Calu3 (cell line): ENCODE data around the gene PKP1. TPM values are rescaled to one million over a fixed set of nuclear protein-coding genes. Genes with fewer than 3 reads are reported as not detected.

ENCODE experiments used
- BruUV-seq: library from RNA; stranded (reverse); fragments of 400-500 nt; replicated peaks from 2 replicates; lab custom pipeline; 2021; lab: Mats Ljungman, UMichigan
- CTCF ChIA-PET: fragments of 300-600 bp; sonication (Branson Sonifier 250); formaldehyde crosslinking; loops from one replicate; lab custom pipeline; 2022; ENCODE audit warnings: antibody characterized with exemption; lab: Charles Lee
- DNase-seq: peaks from one replicate; pipeline ENCODE4 v3.0.0; 2022
- H3K27ac Mint-ChIP-seq: one replicate; pipeline ENCODE4 v1.8.0; 2022; ENCODE audit warnings: mixed read lengths; ENCODE audit not compliant: unreplicated experiment
- H3K27me3 Mint-ChIP-seq: one replicate; pipeline ENCODE4 v1.8.0; 2022; ENCODE audit warnings: mixed read lengths; ENCODE audit not compliant: unreplicated experiment
- H3K36me3 Mint-ChIP-seq: one replicate; pipeline ENCODE4 v1.8.0; 2022; ENCODE audit warnings: mild to moderate bottlenecking, moderate library complexity, mixed read lengths; ENCODE audit not compliant: insufficient read depth, unreplicated experiment
- H3K4me1 Mint-ChIP-seq: one replicate; pipeline ENCODE4 v1.8.0; 2022; ENCODE audit warnings: mild to moderate bottlenecking, low read depth, mixed read lengths; ENCODE audit not compliant: unreplicated experiment
- H3K4me3 Mint-ChIP-seq: one replicate; pipeline ENCODE4 v1.8.0; 2022; ENCODE audit warnings: mild to moderate bottlenecking, low read depth, moderate library complexity, mixed read lengths; ENCODE audit not compliant: unreplicated experiment
- H3K9me3 Mint-ChIP-seq: one replicate; pipeline ENCODE4 v1.8.0; 2022; ENCODE audit warnings: low read depth, mixed read lengths; ENCODE audit not compliant: unreplicated experiment
- intact Hi-C: fragments of 100-400 bp; cut with micrococcal nuclease; formaldehyde crosslinking; loops from one replicate; pipeline ENCODE4 v1.10.0; 2022; ENCODE audit not compliant: unreplicated experiment
- total RNA-seq: library from RNA; stranded (reverse); gene quantifications from 2 replicates; pipeline ENCODE4 v1.2.3, GENCODE V29; 2022
- TF ChIP-seq, protein P1 (sequence below): fragments of 200-600 bp; IDR thresholded peaks from one replicate; pipeline ENCODE4 v1.8.0; 2022; ENCODE audit warnings: antibody characterized with exemption; ENCODE audit not compliant: unreplicated experiment

The PKP1 gene
- total RNA-seq, 1 experiment from 2014 or later: 0.09 TPM

DNA sequence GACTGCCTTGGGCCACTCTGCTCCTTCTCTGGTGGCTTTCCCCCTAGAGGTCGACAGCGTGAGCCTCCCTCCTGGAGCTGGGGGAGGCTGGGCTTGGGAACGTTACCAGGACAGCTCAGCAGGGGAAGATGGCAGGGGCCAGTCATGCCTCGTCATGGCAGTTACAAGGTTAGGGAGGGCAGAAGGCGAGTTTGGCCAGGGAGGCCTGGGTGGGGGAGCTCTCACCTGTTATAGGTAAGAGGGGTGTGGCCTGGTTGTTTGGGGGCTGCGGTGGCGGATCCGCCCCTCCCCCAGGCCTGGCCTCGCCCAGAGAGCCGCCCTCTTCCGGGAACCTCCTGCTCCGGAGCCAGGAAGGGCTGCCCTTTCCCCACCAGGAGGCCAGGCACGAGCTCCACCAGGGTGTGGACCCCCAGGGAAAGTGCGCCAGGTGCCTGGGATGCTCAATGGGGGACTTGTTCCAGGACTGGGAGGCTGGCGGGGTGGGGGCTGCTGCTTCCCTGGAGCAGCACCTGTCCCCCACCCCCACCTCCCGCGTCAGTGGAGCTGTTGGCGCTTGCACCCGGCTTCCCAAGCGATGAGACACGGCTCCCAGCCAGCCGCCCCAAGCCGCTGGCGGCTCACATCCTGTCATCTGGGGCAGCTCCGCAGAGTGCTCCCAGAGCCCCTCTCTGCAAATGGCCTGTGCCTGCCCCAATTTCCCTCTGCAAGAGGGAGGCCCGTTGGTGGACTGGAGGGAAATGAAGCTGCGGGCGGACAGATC is 23.6 kb upstream of the PKP1 start:
- Mint-ChIP-seq H3K27me3 (no peaks in the 10 kb centered on the region), H3K4me1 (no peaks in the 10 kb centered on the region), H3K27ac (no peak overlapping the region), H3K9me3 (no peaks in the 10 kb centered on the region), H3K36me3 (no peaks in the 10 kb centered on the region), H3K4me3 (peak overlapping the region; percentile 20)
- CTCF ChIA-PET: interaction anchor here (0.6 to 2.9 kb wide), 7 partner anchors 8 to 88 kb away, joined by 3 to 29 read pairs (median 3); no protein-coding TSS in a partner anchor
- BruUV-seq: no TSS peak
- DNase-seq: no peak
- intact Hi-C loops: no loop called here
- TF ChIP-seq, protein P1, sequence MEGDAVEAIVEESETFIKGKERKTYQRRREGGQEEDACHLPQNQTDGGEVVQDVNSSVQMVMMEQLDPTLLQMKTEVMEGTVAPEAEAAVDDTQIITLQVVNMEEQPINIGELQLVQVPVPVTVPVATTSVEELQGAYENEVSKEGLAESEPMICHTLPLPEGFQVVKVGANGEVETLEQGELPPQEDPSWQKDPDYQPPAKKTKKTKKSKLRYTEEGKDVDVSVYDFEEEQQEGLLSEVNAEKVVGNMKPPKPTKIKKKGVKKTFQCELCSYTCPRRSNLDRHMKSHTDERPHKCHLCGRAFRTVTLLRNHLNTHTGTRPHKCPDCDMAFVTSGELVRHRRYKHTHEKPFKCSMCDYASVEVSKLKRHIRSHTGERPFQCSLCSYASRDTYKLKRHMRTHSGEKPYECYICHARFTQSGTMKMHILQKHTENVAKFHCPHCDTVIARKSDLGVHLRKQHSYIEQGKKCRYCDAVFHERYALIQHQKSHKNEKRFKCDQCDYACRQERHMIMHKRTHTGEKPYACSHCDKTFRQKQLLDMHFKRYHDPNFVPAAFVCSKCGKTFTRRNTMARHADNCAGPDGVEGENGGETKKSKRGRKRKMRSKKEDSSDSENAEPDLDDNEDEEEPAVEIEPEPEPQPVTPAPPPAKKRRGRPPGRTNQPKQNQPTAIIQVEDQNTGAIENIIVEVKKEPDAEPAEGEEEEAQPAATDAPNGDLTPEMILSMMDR: no peak

DNA sequence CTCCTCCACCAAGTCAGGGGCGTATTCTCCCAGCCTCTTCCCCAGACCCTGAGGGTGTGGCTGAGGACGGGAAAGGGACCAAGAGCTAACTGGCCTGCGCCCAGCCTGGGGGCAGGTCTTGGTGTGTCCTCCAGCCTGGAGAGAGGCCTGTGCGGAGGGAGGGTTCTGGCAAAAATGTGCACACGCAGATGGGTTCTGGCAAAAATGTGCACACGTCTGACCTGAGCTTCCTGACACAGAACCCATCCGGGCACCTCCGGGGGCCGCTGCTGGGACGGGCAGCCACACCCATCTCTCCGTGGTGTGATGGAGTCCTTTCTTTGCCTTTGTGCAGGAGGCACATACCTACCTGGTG is 23.1 kb upstream of the PKP1 start:
- H3K9me3 Mint-ChIP-seq: no peaks in the 10 kb centered on the region
- DNase-seq: no peak
- no TSS peak for BruUV-seq
- H3K27ac Mint-ChIP-seq: no peak overlapping the region
- intact Hi-C loops: no loop called here
- no peaks in the 10 kb centered on the region for H3K4me1 Mint-ChIP-seq
- H3K27me3 Mint-ChIP-seq: no peaks in the 10 kb centered on the region
- TF ChIP-seq, protein P1: no peak
- no peaks in the 10 kb centered on the region for H3K36me3 Mint-ChIP-seq
- CTCF ChIA-PET: interaction anchor here (0.6 to 2.9 kb wide), 5 partner anchors 9 to 87 kb away, joined by 3 to 29 read pairs (median 3); no protein-coding TSS in a partner anchor
- H3K4me3 Mint-ChIP-seq: no peak overlapping the region

DNA sequence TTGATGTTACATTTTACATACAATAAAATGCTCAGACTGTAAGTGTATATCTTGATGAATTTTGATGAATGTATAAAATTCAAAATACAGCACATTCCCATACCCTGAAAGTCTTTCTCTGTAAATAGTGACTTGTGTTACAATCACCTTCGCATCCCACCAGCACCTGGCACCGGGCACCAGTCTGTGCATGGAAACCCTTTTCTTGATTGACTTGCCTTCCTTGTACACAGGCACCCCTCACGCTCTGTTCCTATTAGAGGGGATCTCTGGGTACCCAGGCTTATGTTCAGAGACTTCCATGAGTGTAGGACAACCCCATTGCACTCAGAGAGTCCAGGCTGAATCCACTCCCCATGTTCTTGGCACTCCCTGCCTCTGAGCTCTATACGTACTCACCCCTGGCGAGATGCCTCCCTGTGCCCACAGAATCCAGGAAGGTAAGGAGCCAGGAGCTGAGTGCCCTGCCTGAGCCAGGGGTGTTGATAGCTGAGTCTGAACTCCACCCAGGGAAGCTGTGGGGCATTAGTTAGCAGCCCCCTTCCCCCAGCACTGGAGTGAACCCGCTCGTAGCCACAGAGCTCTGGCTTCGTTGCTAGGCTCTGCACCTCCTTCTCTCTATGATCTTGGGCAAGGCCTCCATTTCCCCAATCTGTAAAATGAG is 22.5 kb upstream of the PKP1 start:
- no peaks in the 10 kb centered on the region for H3K27me3 Mint-ChIP-seq
- intact Hi-C loops: no loop called here
- CTCF ChIA-PET: interaction anchor here (0.6 to 2.9 kb wide), 3 partner anchors 38 to 263 kb away, joined by 3 to 29 read pairs (median 7); no protein-coding TSS in a partner anchor
- peaks cover 5% of the 10 kb centered on the region for H3K4me1 Mint-ChIP-seq
- no peak overlapping the region for H3K4me3 Mint-ChIP-seq
- no peak overlapping the region for H3K27ac Mint-ChIP-seq
- DNase-seq: no peak
- no TSS peak for BruUV-seq
- no peaks in the 10 kb centered on the region for H3K36me3 Mint-ChIP-seq
- no peaks in the 10 kb centered on the region for H3K9me3 Mint-ChIP-seq
- TF ChIP-seq, protein P1: no peak

DNA sequence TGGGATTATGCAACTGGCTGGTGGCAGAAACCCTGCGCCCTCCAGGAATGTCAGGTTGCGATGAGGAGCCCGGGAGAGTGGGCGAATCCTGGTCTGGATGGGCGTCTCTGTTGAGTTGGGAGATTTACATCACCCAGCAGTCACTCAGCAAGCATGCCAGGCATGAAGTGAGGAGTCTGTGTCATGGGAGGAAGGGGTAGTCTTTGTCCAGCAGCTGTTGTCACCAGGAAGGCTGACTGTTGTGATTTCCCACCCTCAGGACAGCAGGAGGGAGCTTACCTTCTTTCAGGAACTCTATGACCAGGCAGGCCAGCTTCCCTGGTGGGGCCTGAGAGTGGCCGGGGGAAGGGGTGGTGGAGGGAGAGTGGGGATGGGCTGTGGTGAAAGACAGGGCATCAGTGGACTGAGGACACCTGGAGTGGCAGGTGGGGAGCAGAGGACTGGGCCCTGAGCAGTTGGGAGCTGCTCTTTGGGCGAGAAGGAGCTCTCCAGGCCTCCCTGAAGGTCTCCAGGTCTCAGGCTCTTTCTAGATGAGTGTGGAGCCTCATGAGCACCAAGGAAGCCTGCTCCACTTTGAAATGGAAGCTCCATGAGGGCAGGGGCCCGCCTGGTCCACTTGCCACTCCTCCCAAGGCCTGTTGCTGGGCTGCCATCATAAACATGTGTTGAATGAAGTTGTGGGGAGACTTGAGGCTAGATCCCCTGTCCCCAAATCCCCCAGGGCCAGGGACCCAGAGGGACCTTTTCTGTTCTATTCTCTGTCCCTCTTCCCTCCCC is 21.3 kb upstream of the PKP1 start:
- Mint-ChIP-seq H3K27ac (no peak overlapping the region), H3K9me3 (no peaks in the 10 kb centered on the region), H3K4me1 (peaks cover 16% of the 10 kb centered on the region), H3K27me3 (no peaks in the 10 kb centered on the region), H3K36me3 (no peaks in the 10 kb centered on the region), H3K4me3 (no peak overlapping the region)
- TF ChIP-seq, protein P1: no peak
- CTCF ChIA-PET: interaction anchor here (0.5 to 1.6 kb wide), 3 partner anchors 106 to 241 kb away, joined by 3 to 4 read pairs (median 3); partner anchors contain the start of gene ASCL5
- intact Hi-C loops: no loop called here
- no peak for DNase-seq
- no TSS peak for BruUV-seq
